GM23248 (cell line): ENCODE measurements around the gene SBF2. TPM values are rescaled to one million over a fixed set of nuclear protein-coding genes. Genes with fewer than 3 reads are reported as not detected.
A peak's percentile ranks its signal among the peaks of the same experiment; 100 is the strongest.

ENCODE experiments used
- DNase-seq: peaks from one replicate; pipeline ENCODE4 v3.0.0-alpha.2; 2015
- H2AFZ ChIP-seq: fragments of 200-600 bp; sonication (generic); 2 replicates; pipeline ENCODE4 v1.6.1; 2016; ENCODE audit warnings: antibody characterized with exemption
- H3F3A ChIP-seq: fragments of 200-600 bp; sonication (generic); 2 replicates; pipeline ENCODE4 v1.6.1; 2016; ENCODE audit warnings: mild to moderate bottlenecking, antibody characterized with exemption, mixed run types; ENCODE audit not compliant: insufficient read depth
- H3K27ac ChIP-seq: fragments of 200-600 bp; sonication (generic); 2 replicates; pipeline ENCODE4 v1.5.1; 2016; ENCODE audit warnings: mild to moderate bottlenecking
- H3K27me3 ChIP-seq: fragments of 200-600 bp; sonication (generic); replicated peaks from 2 replicates; pipeline ENCODE4 v1.6.1; 2016; ENCODE audit warnings: mild to moderate bottlenecking; ENCODE audit not compliant: insufficient read depth
- H3K36me3 ChIP-seq: fragments of 200-600 bp; sonication (generic); 2 replicates; pipeline ENCODE4 v1.6.1; 2016; ENCODE audit warnings: low read depth, mild to moderate bottlenecking
- H3K4me1 ChIP-seq: fragments of 200-600 bp; sonication (generic); 2 replicates; pipeline ENCODE4 v1.6.1; 2016; ENCODE audit warnings: mild to moderate bottlenecking; ENCODE audit not compliant: insufficient read depth
- H3K4me2 ChIP-seq: fragments of 200-600 bp; sonication (generic); one replicate; pipeline ENCODE4 v1.6.1; 2016; ENCODE audit warnings: mild to moderate bottlenecking; ENCODE audit not compliant: unreplicated experiment
- H3K4me3 ChIP-seq: fragments of 200-600 bp; sonication (generic); 2 replicates; pipeline ENCODE4 v1.5.1; 2016; ENCODE audit warnings: mild to moderate bottlenecking
- H3K79me2 ChIP-seq: fragments of 200-600 bp; sonication (generic); 2 replicates; pipeline ENCODE4 v1.6.1; 2016; ENCODE audit warnings: mild to moderate bottlenecking; ENCODE audit not compliant: insufficient read depth
- H3K9ac ChIP-seq: fragments of 200-600 bp; sonication (generic); 2 replicates; pipeline ENCODE4 v1.6.1; 2016; ENCODE audit warnings: mild to moderate bottlenecking
- H3K9me2 ChIP-seq: fragments of 200-600 bp; sonication (generic); 2 replicates; pipeline ENCODE4 v1.6.1; 2016; ENCODE audit warnings: mixed run types, mild to moderate bottlenecking, moderate library complexity; ENCODE audit not compliant: insufficient read depth
- H3K9me3 ChIP-seq: fragments of 200-600 bp; sonication (generic); one replicate; pipeline ENCODE4 v1.6.1; 2017; ENCODE audit warnings: low read depth
- H4K20me1 ChIP-seq: fragments of 200-600 bp; sonication (generic); 2 replicates; pipeline ENCODE4 v1.6.0; 2016; ENCODE audit not compliant: insufficient read depth
- EZH2 ChIP-seq: fragments of 200-600 bp; sonication (generic); IDR thresholded peaks from 2 replicates; pipeline ENCODE4 v1.6.1; 2018; ENCODE audit warnings: antibody characterized with exemption, mild to moderate bottlenecking; ENCODE audit not compliant: insufficient read depth, poor library complexity, severe bottlenecking
- EZH2phosphoT487 ChIP-seq: fragments of 200-600 bp; sonication (generic); IDR thresholded peaks from 2 replicates; pipeline ENCODE4 v1.6.1; 2018; ENCODE audit warnings: antibody characterized with exemption, moderate library complexity, mild to moderate bottlenecking, low read depth; ENCODE audit not compliant: insufficient read depth
- WGBS, 2 experiments: methylation state at CpG; one replicate each; pipeline ENCODE4 v1.1.6; 2015 to 2017; ENCODE audit warnings: low lambda C conversion rate in 2 of 2, low coverage in 1 of 2; ENCODE audit errors: missing lambda C conversion rate in 2 of 2; 5-methylcytosine and 5-hydroxymethylcytosine counted together
- in situ Hi-C: fragments of 300-500 bp; cut with MboI; formaldehyde crosslinking; loops from 2 replicates; pipeline ENCODE4 v1.15.0; 2020
- polyA plus RNA-seq: library from polyadenylated mRNA; unstranded; fragments of >200 nt; fragmentation: Nextera tagmentation; extraction: Ambion mirVana; gene quantifications from 2 replicates; pipeline ENCODE4 v1.2.1, GENCODE V29; 2016
- total RNA-seq: library from RNA; depleted of rRNA; stranded (reverse); fragments of >200 nt; shearing (Covaris generic); gene quantifications from 2 replicates; pipeline ENCODE4 v1.2.3, GENCODE V29; 2014

The SBF2 gene
- total and polyA plus RNA-seq, 2 experiments from 2014 or later: 21.9 to 32.7 TPM

GRCh38 chr11:9851366-9851765 is 442.7 kb downstream of the SBF2 start:
- WGBS, 2 experiments: 40 to 48% methylated on average over 4 of the region's 4 CpGs
- Histone ChIP-seq H3K79me2 (no peaks in the 10 kb centered on the region), H3K9me3 (no peaks in the 10 kb centered on the region), H2AFZ (no peak overlapping the region), H3K9ac (peak overlapping the region; percentile 37), H3K27ac (peak overlapping the region; percentile 81), H3K4me2 (no peak overlapping the region), H3K9me2 (no peaks in the 10 kb centered on the region), H3K4me1 (peaks cover 62% of the 10 kb centered on the region), H3F3A (peaks cover 62% of the 10 kb centered on the region), H3K27me3 (no peaks in the 10 kb centered on the region), H3K36me3 (peaks cover 10% of the 10 kb centered on the region; the same call in 1 of the 2 replicates), H3K4me3 (no peak overlapping the region), H4K20me1 (no peaks in the 10 kb centered on the region)
- in situ Hi-C loops: no loop called here
- TF ChIP-seq EZH2: no peak
- TF ChIP-seq EZH2phosphoT487: no peak
- DNase-seq: peak; percentile 91

GRCh38 chr11:9850224-9850895 is 443.7 kb downstream of the SBF2 start:
- Histone ChIP-seq H3K27me3 (no peaks in the 10 kb centered on the region), H3K4me2 (no peak overlapping the region), H3K9me3 (no peaks in the 10 kb centered on the region), H3K9me2 (no peaks in the 10 kb centered on the region), H2AFZ (no peak overlapping the region), H3K36me3 (peaks cover 20% of the 10 kb centered on the region), H3K27ac (peak overlapping the region; percentile 81), H3K9ac (peak overlapping the region; percentile 37; the same call in 1 of the 2 replicates), H3F3A (peaks cover 52% of the 10 kb centered on the region), H3K4me3 (no peak overlapping the region), H3K79me2 (no peaks in the 10 kb centered on the region), H4K20me1 (no peaks in the 10 kb centered on the region), H3K4me1 (peaks cover 52% of the 10 kb centered on the region)
- peak; percentile 57 for DNase-seq
- WGBS, 2 experiments: 90 to 91% methylated on average over 1 of the region's 1 CpG
- in situ Hi-C loops: no loop called here
- TF ChIP-seq EZH2 (no peak), EZH2phosphoT487 (no peak)

GRCh38 chr11:9849389-9849788 is 444.6 kb downstream of the SBF2 start:
- Histone ChIP-seq H3K36me3 (peaks cover 22% of the 10 kb centered on the region), H3K27ac (peak overlapping the region; percentile 81), H3F3A (peaks cover 43% of the 10 kb centered on the region), H3K4me1 (peaks cover 44% of the 10 kb centered on the region), H3K27me3 (no peaks in the 10 kb centered on the region), H3K79me2 (no peaks in the 10 kb centered on the region), H3K9ac (no peak overlapping the region), H3K4me3 (no peak overlapping the region), H2AFZ (no peak overlapping the region), H3K4me2 (no peak overlapping the region), H3K9me2 (no peaks in the 10 kb centered on the region), H4K20me1 (no peaks in the 10 kb centered on the region), H3K9me3 (no peaks in the 10 kb centered on the region)
- no peak for DNase-seq
- 96 to 100% methylated on average over 1 of the region's 1 CpG for WGBS, 2 experiments
- in situ Hi-C loops: no loop called here
- TF ChIP-seq EZH2phosphoT487 (no peak), EZH2 (no peak)

GRCh38 chr11:9847636-9848035 is 446.4 kb downstream of the SBF2 start:
- no peak overlapping the region for H3K4me3 ChIP-seq
- no peak overlapping the region for H3K27ac ChIP-seq
- no peaks in the 10 kb centered on the region for H3K9me2 ChIP-seq
- no peaks in the 10 kb centered on the region for H3K79me2 ChIP-seq
- H3K4me1 ChIP-seq: peaks cover 34% of the 10 kb centered on the region
- peaks cover 26% of the 10 kb centered on the region for H3K36me3 ChIP-seq
- in situ Hi-C loops: no loop called here
- no peaks in the 10 kb centered on the region for H3K9me3 ChIP-seq
- no peak overlapping the region for H3K4me2 ChIP-seq
- DNase-seq: peak; percentile 30
- no peaks in the 10 kb centered on the region for H3K27me3 ChIP-seq
- H2AFZ ChIP-seq: no peak overlapping the region
- no peaks in the 10 kb centered on the region for H4K20me1 ChIP-seq
- TF ChIP-seq EZH2phosphoT487 (no peak), EZH2 (no peak)
- H3K9ac ChIP-seq: no peak overlapping the region
- 59 to 67% methylated on average over 3 of the region's 3 CpGs for WGBS, 2 experiments
- H3F3A ChIP-seq: peaks cover 34% of the 10 kb centered on the region
